OCI-LY3 (cell line): ENCODE measurements around the gene PEX26.

Source experiments
- H2AFZ ChIP-seq: fragments of 200-600, 300-600 bp; shearing (Covaris generic); 2 replicates; pipeline ENCODE4 v1.6.0; 2014; ENCODE audit warnings: antibody characterized with exemption, low read depth, low read length
- H3K27ac ChIP-seq: fragments of 200-600, 300-600 bp; sonication (generic); 2 replicates; pipeline ENCODE4 v1.5.1; 2014; ENCODE audit warnings: mild to moderate bottlenecking, low read length, moderate library complexity, mixed read lengths
- H3K27me3 ChIP-seq: fragments of 200-600, 300-600 bp; sonication (generic); 2 replicates; pipeline ENCODE4 v1.6.1; 2014; ENCODE audit warnings: low read depth, low read length, mixed read lengths
- H3K36me3 ChIP-seq: fragments of 200-600, 300-600 bp; sonication (generic); replicated peaks from 2 replicates; pipeline ENCODE3; 2014; ENCODE audit warnings: low read depth, low read length, mixed read lengths
- H3K4me1 ChIP-seq: fragments of 300-600, 200-600 bp; sonication (generic); 2 replicates; pipeline ENCODE4 v1.6.1; 2014; ENCODE audit warnings: low read length, mixed read lengths
- H3K4me2 ChIP-seq: fragments of 200-600, 300-600 bp; sonication (generic); 2 replicates; pipeline ENCODE4 v1.6.1; 2014; ENCODE audit warnings: low read length, mixed read lengths
- H3K4me3 ChIP-seq: fragments of 300-600, 200-600 bp; sonication (generic); 2 replicates; pipeline ENCODE4 v1.5.1; 2014; ENCODE audit warnings: antibody characterized with exemption, mild to moderate bottlenecking, low read length, moderate library complexity
- H3K79me2 ChIP-seq: fragments of 300-600, 200-600 bp; shearing (Covaris generic); 2 replicates; pipeline ENCODE4 v1.6.1; 2014; ENCODE audit warnings: mild to moderate bottlenecking, low read length, mixed read lengths
- H3K9ac ChIP-seq: fragments of 300-600, 200-600 bp; shearing (Covaris generic); 2 replicates; pipeline ENCODE4 v1.6.0; 2014; ENCODE audit warnings: mild to moderate bottlenecking, low read length, moderate library complexity
- H3K9me3 ChIP-seq: fragments of 200-600, 300-600 bp; shearing (Covaris generic); 2 replicates; pipeline ENCODE4 v1.6.1; 2014; ENCODE audit warnings: low read length, mixed read lengths; ENCODE audit not compliant: insufficient read depth
- H4K20me1 ChIP-seq: fragments of 200-600, 300-600 bp; sonication (generic); 2 replicates; pipeline ENCODE4 v1.6.1; 2016; ENCODE audit warnings: low read length, mixed read lengths; ENCODE audit not compliant: insufficient read depth
- EZH2phosphoT487 ChIP-seq: fragments of 200-600 bp; shearing (Covaris generic); IDR thresholded peaks from 2 replicates; pipeline ENCODE4 v1.6.1; 2018; ENCODE audit warnings: antibody characterized with exemption, mixed run types, low read depth
- TF ChIP-seq, protein P1 (sequence below): fragments of 200-600, 300-600 bp; sonication (generic); IDR thresholded peaks from 2 replicates; pipeline ENCODE4 v1.5.1; 2014; ENCODE audit warnings: antibody characterized with exemption, low read length, low read depth

The PEX26 gene

DNA sequence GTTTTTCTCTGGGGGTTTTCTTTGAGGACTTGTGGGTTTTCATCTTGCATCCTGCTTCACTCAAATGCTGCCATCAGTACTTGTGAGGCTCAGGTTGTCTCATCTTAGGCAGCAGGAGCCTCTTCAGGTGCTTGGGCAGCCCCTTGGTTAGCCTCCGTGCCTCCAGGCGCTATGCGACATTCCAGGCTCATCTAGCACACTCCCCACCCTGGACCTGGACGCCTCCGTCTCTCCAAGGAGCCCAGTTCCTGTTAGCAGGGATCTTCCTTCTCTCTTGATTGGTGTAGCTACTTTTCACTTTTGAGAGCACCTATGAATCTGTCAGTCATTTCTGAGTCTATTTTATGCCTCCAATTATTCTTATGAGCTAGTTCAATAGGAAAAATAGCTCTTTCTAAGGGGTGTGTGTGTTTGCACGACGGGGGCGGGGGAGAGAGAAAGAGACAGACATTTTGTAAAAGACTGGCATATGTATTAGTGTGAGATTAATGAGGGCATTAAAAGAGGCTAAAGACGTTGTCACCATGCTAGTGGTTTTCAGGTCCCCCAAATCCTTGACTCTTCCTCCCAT lies 40.6 kb downstream of the PEX26 start:
- Histone ChIP-seq H2AFZ (no peak overlapping the region), H3K4me1 (no peaks in the 10 kb centered on the region), H3K27me3 (no peaks in the 10 kb centered on the region), H4K20me1 (no peaks in the 10 kb centered on the region), H3K4me2 (no peak overlapping the region), H3K4me3 (no peak overlapping the region), H3K36me3 (no peaks in the 10 kb centered on the region), H3K9me3 (no peaks in the 10 kb centered on the region), H3K9ac (no peak overlapping the region), H3K79me2 (no peaks in the 10 kb centered on the region), H3K27ac (no peak overlapping the region)
- TF ChIP-seq EZH2phosphoT487 = no peak
- TF ChIP-seq, protein P1, sequence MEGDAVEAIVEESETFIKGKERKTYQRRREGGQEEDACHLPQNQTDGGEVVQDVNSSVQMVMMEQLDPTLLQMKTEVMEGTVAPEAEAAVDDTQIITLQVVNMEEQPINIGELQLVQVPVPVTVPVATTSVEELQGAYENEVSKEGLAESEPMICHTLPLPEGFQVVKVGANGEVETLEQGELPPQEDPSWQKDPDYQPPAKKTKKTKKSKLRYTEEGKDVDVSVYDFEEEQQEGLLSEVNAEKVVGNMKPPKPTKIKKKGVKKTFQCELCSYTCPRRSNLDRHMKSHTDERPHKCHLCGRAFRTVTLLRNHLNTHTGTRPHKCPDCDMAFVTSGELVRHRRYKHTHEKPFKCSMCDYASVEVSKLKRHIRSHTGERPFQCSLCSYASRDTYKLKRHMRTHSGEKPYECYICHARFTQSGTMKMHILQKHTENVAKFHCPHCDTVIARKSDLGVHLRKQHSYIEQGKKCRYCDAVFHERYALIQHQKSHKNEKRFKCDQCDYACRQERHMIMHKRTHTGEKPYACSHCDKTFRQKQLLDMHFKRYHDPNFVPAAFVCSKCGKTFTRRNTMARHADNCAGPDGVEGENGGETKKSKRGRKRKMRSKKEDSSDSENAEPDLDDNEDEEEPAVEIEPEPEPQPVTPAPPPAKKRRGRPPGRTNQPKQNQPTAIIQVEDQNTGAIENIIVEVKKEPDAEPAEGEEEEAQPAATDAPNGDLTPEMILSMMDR = no peak

DNA sequence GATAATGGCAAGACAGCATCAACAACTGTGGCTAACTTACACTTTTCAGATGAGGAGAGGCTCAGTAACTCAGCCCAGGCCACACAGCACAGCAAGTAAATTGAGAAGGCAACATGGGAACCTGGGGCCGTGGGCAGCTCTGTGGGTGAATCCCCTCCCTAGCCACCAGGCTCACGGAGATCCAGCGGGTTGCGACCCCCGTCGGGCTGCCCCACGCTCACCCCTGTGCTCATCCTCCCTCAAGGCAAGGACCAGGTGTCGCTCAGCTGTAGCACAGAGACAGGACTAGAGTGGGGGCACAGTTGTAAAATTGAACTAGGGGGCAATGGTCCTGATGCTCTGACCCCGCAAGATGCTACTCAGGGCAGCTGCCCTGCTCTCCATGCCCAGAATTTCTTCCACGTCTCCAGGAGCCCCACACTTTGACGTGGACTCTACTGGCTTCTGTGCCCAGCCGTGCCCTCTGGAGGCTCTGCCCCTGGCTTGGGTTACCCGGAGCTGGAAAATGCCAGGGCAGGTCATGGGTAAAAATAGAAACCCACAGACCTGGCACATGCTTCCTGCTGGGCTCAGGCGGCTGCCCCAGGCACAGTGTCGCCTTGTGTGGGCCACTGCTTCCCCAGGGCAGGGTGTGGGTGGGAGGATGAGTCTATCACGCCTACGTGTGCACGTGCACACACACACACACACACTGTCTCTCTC lies 41.8 kb downstream of the PEX26 start:
- H4K20me1 ChIP-seq = no peaks in the 10 kb centered on the region

DNA sequence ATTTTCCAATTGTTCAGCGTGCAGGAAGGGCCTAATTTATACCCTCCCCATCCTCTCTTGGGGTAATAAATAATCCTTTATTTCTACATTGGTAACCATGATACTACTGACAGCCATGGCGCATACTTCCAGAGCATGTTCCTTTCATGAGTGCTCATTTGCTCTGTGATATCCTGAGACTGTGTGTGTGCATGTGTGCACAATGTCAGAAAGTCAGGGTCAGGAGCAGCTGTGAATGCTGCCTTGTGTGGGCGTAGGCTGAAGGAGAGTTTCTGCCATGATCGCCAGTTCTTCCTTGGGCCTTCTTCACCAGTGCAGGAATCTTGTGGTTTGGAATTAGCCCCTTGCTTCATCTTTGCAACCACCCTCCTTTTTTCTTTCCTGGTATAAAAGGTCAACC lies 43.1 kb downstream of the PEX26 start:
- no peaks in the 10 kb centered on the region for H4K20me1 ChIP-seq
- H3K27me3 ChIP-seq = no peaks in the 10 kb centered on the region
- H3K4me3 ChIP-seq = no peak overlapping the region
- H3K9me3 ChIP-seq = no peaks in the 10 kb centered on the region
- H3K27ac ChIP-seq = no peak overlapping the region
- no peaks in the 10 kb centered on the region for H3K79me2 ChIP-seq
- H2AFZ ChIP-seq = no peak overlapping the region
- no peak overlapping the region for H3K9ac ChIP-seq
- no peak overlapping the region for H3K4me2 ChIP-seq
- TF ChIP-seq, protein P1 = no peak
- no peak for TF ChIP-seq EZH2phosphoT487
- H3K36me3 ChIP-seq = no peaks in the 10 kb centered on the region
- H3K4me1 ChIP-seq = no peaks in the 10 kb centered on the region

More for the DNA sequence above, 41.8 kb downstream of the PEX26 start:
- Histone ChIP-seq H3K9me3 (no peaks in the 10 kb centered on the region), H2AFZ (no peak overlapping the region), H3K79me2 (no peaks in the 10 kb centered on the region), H3K27ac (no peak overlapping the region), H3K4me3 (no peak overlapping the region), H3K36me3 (no peaks in the 10 kb centered on the region), H3K4me2 (no peak overlapping the region), H3K27me3 (no peaks in the 10 kb centered on the region), H3K4me1 (no peaks in the 10 kb centered on the region), H3K9ac (no peak overlapping the region)
- TF ChIP-seq EZH2phosphoT487 = no peak
- TF ChIP-seq, protein P1 = no peak

DNA sequence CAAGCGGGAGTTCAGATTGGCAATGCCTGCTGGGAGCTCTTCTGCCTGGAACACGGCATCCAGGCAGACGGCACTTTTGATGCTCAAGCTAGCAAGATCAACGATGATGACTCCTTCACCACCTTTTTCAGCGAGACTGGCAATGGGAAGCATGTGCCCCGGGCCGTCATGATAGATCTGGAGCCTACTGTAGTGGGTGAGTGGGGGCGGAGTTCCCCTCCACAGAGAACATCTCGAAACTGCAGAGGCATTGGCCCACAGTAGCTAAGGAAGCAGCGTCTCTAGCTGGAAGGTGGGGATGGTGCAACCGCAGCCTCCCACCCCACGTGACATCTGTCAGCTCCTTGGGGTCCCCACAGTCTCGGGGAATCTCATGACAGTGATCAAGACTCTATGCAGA lies 43.7 kb downstream of the PEX26 start:
- Histone ChIP-seq H2AFZ (no peak overlapping the region), H3K4me1 (no peaks in the 10 kb centered on the region), H3K4me3 (no peak overlapping the region), H3K9me3 (no peaks in the 10 kb centered on the region), H4K20me1 (no peaks in the 10 kb centered on the region), H3K27me3 (no peaks in the 10 kb centered on the region), H3K9ac (no peak overlapping the region), H3K27ac (no peak overlapping the region), H3K4me2 (no peak overlapping the region), H3K79me2 (no peaks in the 10 kb centered on the region), H3K36me3 (no peaks in the 10 kb centered on the region)
- TF ChIP-seq, protein P1 = no peak
- TF ChIP-seq EZH2phosphoT487 = no peak
